KOPT-K1 (cell line): ENCODE data around the gene SPARC.
"Not testable (repeated sequence)": the region's sequence is repeated elsewhere in the genome, so short reads cannot be mapped to it uniquely, and the experiment has no call there.

Experiments
- H3K27ac ChIP-seq: fragments of 200-600 bp; sonication (generic); 2 replicates; pipeline ENCODE4 v1.5.1; 2016; ENCODE audit warnings: antibody characterized with exemption, mild to moderate bottlenecking, low read depth, low read length; ENCODE audit not compliant: poor library complexity, severe bottlenecking
- H3K36me3 ChIP-seq: fragments of 200-600 bp; sonication (generic); 2 replicates; pipeline ENCODE4 v1.5.1; 2017; ENCODE audit warnings: antibody characterized with exemption, mild to moderate bottlenecking, low read length, moderate library complexity; ENCODE audit not compliant: insufficient read depth
- H3K9me3 ChIP-seq: fragments of 200-600 bp; sonication (generic); 2 replicates; pipeline ENCODE4 v1.5.1; 2017; ENCODE audit warnings: antibody characterized with exemption, low read length, mild to moderate bottlenecking; ENCODE audit not compliant: insufficient read depth, poor library complexity, severe bottlenecking

SPARC gene

GRCh38 chr5:151691706-151692105, 5.0 kb upstream of the SPARC start:
- H3K36me3 ChIP-seq = no peaks in the 10 kb centered on the region
- H3K9me3 ChIP-seq = no peaks in the 10 kb centered on the region
- no peak overlapping the region for H3K27ac ChIP-seq

GRCh38 chr5:151689591-151689990, 2.9 kb upstream of the SPARC start:
- not testable (repeated sequence) for H3K36me3 ChIP-seq, H3K27ac ChIP-seq, H3K9me3 ChIP-seq

- Histone ChIP-seq H3K27ac (no peak overlapping the region), H3K9me3 (no peaks in the 10 kb centered on the region), H3K36me3 (no peaks in the 10 kb centered on the region)
Observed at GRCh38 chr5:151688436-151688835, 1.7 kb upstream of the SPARC start.

- Histone ChIP-seq H3K36me3 (no peaks in the 10 kb centered on the region), H3K9me3 (no peaks in the 10 kb centered on the region), H3K27ac (no peak overlapping the region)
Observed at GRCh38 chr5:151685749-151686673, 704 bp downstream of the SPARC start.

GRCh38 chr5:151684690-151685361, 1.9 kb downstream of the SPARC start:
- Histone ChIP-seq H3K9me3 (no peaks in the 10 kb centered on the region), H3K36me3 (no peaks in the 10 kb centered on the region), H3K27ac (no peak overlapping the region)

- no peak overlapping the region for H3K27ac ChIP-seq
- no peaks in the 10 kb centered on the region for H3K9me3 ChIP-seq
- H3K36me3 ChIP-seq = no peaks in the 10 kb centered on the region
Observed at GRCh38 chr5:151683986-151684588, 2.6 kb downstream of the SPARC start.

GRCh38 chr5:151683444-151683843, 3.3 kb downstream of the SPARC start:
- H3K36me3 ChIP-seq = no peaks in the 10 kb centered on the region
- no peak overlapping the region for H3K27ac ChIP-seq
- H3K9me3 ChIP-seq = no peaks in the 10 kb centered on the region

- Histone ChIP-seq H3K27ac (no peak overlapping the region), H3K36me3 (no peaks in the 10 kb centered on the region), H3K9me3 (no peaks in the 10 kb centered on the region)
Observed at GRCh38 chr5:151682751-151683331, 3.9 kb downstream of the SPARC start.

- Histone ChIP-seq H3K36me3 (no peaks in the 10 kb centered on the region), H3K9me3 (no peaks in the 10 kb centered on the region), H3K27ac (no peak overlapping the region)
Observed at GRCh38 chr5:151682240-151682639, 4.5 kb downstream of the SPARC start.

GRCh38 chr5:151680944-151681427, 5.7 kb downstream of the SPARC start:
- no peaks in the 10 kb centered on the region for H3K9me3 ChIP-seq
- no peaks in the 10 kb centered on the region for H3K36me3 ChIP-seq
- no peak overlapping the region for H3K27ac ChIP-seq

- not testable (repeated sequence) for H3K36me3 ChIP-seq, H3K27ac ChIP-seq, H3K9me3 ChIP-seq
Observed at GRCh38 chr5:151680156-151680505, 6.6 kb downstream of the SPARC start.

- no peaks in the 10 kb centered on the region for H3K36me3 ChIP-seq
- H3K9me3 ChIP-seq = no peaks in the 10 kb centered on the region
- no peak overlapping the region for H3K27ac ChIP-seq
Observed at GRCh38 chr5:151679421-151680155, 7.1 kb downstream of the SPARC start.

- Histone ChIP-seq H3K36me3 (no peaks in the 10 kb centered on the region), H3K9me3 (no peaks in the 10 kb centered on the region), H3K27ac (no peak overlapping the region)
Observed at GRCh38 chr5:151678713-151679112, 8.0 kb downstream of the SPARC start.

GRCh38 chr5:151677776-151678545, 8.8 kb downstream of the SPARC start:
- no peaks in the 10 kb centered on the region for H3K36me3 ChIP-seq
- H3K9me3 ChIP-seq = no peaks in the 10 kb centered on the region
- no peak overlapping the region for H3K27ac ChIP-seq
